Measurements from ENCODE around the gene C10orf105.

- TF ChIP-seq POLR2AphosphoS5 (IDR thresholded peaks at IDR 0.05; ENCODE audit: low read depth, low read length) (no peak), TAF1 (IDR thresholded peaks at IDR 0.05; ENCODE audit: borderline replicate concordance, insufficient read depth, low read length) (no peak), REST (IDR thresholded peaks at IDR 0.05; ENCODE audit: insufficient read depth in 1 of 2, low read depth in 2 of 2, low read length in 2 of 2) (no peak), SIN3A (IDR thresholded peaks at IDR 0.05; ENCODE audit: borderline replicate concordance, insufficient read depth, low read length) (no peak), FOXP2 (optimal IDR thresholded peaks at IDR 0.05; ENCODE audit: borderline replicate concordance, extremely low read depth, extremely low read length, insufficient read depth) (no peak)
These were observed 35.8 kb upstream of the C10orf105 start for GRCh38 chr10:71755179-71755879.
